Measurements from ENCODE around the gene COL27A1. TPM values are rescaled to one million over a fixed set of nuclear protein-coding genes. Genes with fewer than 3 reads are reported as not detected.
"Not testable (repeated sequence)": the region's sequence is repeated elsewhere in the genome, so short reads cannot be mapped to it uniquely, and the experiment has no call there.

COL27A1 gene
- total RNA-seq, 2 experiments from 2014 or later: 8.4 to 9.7 TPM

DNA sequence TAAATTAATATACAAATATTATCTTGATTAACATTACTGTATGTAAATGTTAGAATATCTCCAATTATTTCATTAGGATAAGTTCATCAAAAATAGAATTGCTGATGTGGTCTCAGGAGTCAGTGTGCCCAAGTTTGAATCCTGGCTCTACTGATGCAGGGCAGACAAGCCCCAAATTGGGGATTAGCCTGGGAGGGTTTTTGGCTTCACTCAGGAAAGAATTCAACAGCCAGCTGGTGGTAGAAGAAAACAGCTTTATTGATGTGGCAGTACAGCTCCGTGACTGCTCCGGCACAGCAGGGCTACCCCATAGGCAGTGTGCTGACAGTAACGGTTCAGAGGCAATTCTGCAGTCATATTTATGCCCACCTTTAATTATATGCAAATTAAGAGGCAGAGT, 32.5 kb downstream of the COL27A1 start:
- ChIA-PET CTCF (interaction anchor here (1.2 to 2.2 kb wide), 2 partner anchors 80 to 103 kb away, joined by 4 to 7 read pairs; no protein-coding TSS in a partner anchor), POLR2A (interaction anchor here (0.7 to 1.0 kb wide), 2 partner anchors 24 to 48 kb away, joined by 3 read pairs; no protein-coding TSS in a partner anchor)
- no peaks in the 10 kb centered on the region for H3K27me3 Mint-ChIP-seq
- peaks cover 6% of the 10 kb centered on the region for H3K9me3 Mint-ChIP-seq
- no peaks in the 10 kb centered on the region for H3K4me1 Mint-ChIP-seq (ENCODE audit: low read depth)
- H3K4me3 Mint-ChIP-seq: no peak overlapping the region
- DNase-seq: no peak
- H3K36me3 Mint-ChIP-seq (ENCODE audit: low read depth): no peaks in the 10 kb centered on the region
- no peak overlapping the region for H3K27ac Mint-ChIP-seq
- no peak for ATAC-seq
- intact Hi-C loops (cut with micrococcal nuclease): no loop called here
- TF ChIP-seq, protein P1, sequence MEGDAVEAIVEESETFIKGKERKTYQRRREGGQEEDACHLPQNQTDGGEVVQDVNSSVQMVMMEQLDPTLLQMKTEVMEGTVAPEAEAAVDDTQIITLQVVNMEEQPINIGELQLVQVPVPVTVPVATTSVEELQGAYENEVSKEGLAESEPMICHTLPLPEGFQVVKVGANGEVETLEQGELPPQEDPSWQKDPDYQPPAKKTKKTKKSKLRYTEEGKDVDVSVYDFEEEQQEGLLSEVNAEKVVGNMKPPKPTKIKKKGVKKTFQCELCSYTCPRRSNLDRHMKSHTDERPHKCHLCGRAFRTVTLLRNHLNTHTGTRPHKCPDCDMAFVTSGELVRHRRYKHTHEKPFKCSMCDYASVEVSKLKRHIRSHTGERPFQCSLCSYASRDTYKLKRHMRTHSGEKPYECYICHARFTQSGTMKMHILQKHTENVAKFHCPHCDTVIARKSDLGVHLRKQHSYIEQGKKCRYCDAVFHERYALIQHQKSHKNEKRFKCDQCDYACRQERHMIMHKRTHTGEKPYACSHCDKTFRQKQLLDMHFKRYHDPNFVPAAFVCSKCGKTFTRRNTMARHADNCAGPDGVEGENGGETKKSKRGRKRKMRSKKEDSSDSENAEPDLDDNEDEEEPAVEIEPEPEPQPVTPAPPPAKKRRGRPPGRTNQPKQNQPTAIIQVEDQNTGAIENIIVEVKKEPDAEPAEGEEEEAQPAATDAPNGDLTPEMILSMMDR (IDR thresholded peaks at IDR 0.05): no peak

DNA sequence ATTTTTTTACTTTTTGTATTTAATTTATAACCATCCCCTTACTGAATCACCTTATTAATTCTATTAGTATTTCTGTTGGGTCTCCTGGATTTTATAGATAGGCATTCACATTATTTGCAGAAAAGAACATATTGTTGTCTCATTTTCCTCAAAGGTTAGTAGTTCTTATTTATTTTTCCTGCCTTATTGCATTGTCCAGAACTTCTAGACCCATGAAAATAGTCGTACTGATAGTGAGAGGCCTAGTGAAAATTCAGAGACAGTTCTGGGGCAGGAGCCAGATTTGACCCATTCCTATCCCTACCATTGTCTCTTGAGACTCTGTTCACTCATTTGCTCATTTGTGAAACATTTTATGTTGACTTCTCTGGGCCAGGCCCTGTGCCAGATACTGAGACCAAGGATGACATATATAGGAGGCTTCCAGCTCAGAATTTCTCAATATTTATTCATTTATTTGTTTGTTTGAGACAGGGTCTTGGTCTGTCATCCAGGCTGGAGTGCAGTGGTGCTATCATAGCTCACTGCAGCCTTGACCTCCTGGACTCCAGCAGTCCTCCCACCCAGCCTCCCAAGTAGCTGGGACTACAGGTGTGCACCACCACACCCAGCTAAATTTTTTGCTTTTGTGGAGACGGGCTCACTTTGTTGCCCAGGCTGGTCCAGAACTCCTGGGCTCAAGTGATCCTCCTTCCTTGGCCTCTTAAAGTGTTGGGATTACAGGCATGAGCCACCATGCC, 34.7 kb downstream of the COL27A1 start:
- CTCF ChIA-PET: interaction anchor here (1.1 kb wide), 1 partner anchor 101 kb away, joined by 3 read pairs; no protein-coding TSS in a partner anchor
- intact Hi-C loops (cut with micrococcal nuclease): no loop called here

DNA sequence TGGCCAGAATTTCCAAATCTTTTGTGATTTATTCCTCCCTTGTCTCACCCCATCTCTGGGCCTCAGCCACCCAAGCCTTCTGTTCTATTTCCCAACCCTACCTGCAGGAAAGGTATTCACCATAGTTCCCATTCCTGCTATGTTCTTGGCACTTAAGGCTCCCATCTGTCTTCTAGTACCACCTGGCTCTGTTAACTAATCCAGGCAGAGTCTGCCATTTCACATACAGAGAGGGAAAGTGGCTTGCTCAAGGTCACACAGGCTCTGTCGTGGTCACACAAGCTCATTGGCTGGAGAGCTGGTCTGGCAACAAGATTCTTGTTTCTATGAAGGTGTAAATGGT, 35.2 kb downstream of the COL27A1 start:
- intact Hi-C loops (cut with micrococcal nuclease): no loop called here
- Mint-ChIP-seq H3K4me1 (ENCODE audit: low read depth) (no peaks in the 10 kb centered on the region), H3K27me3 (peaks cover 4% of the 10 kb centered on the region), H3K4me3 (no peak overlapping the region), H3K36me3 (ENCODE audit: low read depth) (no peaks in the 10 kb centered on the region), H3K27ac (no peak overlapping the region), H3K9me3 (peaks cover 6% of the 10 kb centered on the region)
- TF ChIP-seq, protein P1 (IDR thresholded peaks at IDR 0.05): no peak
- ATAC-seq: no peak
- DNase-seq: no peak
- ChIA-PET CTCF (no interaction called here), POLR2A (no interaction called here)

More for the DNA sequence above, 34.7 kb downstream of the COL27A1 start:
- no peak overlapping the region for H3K4me3 Mint-ChIP-seq
- DNase-seq: no peak
- H3K9me3 Mint-ChIP-seq: peaks cover 6% of the 10 kb centered on the region
- POLR2A ChIA-PET: no interaction called here
- no peak overlapping the region for H3K27ac Mint-ChIP-seq
- no peaks in the 10 kb centered on the region for H3K36me3 Mint-ChIP-seq (ENCODE audit: low read depth)
- no peak for ATAC-seq
- no peaks in the 10 kb centered on the region for H3K4me1 Mint-ChIP-seq (ENCODE audit: low read depth)
- TF ChIP-seq, protein P1 (IDR thresholded peaks at IDR 0.05): no peak
- peaks cover 4% of the 10 kb centered on the region for H3K27me3 Mint-ChIP-seq

DNA sequence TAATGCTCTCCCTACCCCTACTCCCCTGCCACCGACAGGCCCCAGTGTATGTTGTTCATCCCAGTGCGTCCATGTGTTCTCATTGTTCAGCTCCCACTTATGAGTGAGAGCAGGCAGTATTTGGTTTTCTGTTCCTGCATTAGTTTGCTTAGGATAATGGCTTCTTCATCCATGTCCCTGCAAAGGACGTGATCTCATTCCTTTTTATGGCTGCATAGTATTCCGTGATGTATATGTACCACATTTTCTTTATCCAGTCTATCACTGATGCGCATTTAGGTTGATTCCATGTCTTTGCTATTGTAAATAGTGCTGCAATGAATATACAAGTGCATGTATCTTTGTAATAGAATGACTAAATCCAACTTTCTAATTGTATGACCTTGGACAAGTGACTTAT, 36.1 kb downstream of the COL27A1 start:
- H3K27ac Mint-ChIP-seq; H3K36me3 Mint-ChIP-seq (ENCODE audit: low read depth); DNase-seq; ATAC-seq; H3K27me3 Mint-ChIP-seq; CTCF ChIA-PET; H3K9me3 Mint-ChIP-seq; H3K4me3 Mint-ChIP-seq; H3K4me1 Mint-ChIP-seq (ENCODE audit: low read depth); intact Hi-C loops (cut with micrococcal nuclease); POLR2A ChIA-PET: not testable (repeated sequence)

DNA sequence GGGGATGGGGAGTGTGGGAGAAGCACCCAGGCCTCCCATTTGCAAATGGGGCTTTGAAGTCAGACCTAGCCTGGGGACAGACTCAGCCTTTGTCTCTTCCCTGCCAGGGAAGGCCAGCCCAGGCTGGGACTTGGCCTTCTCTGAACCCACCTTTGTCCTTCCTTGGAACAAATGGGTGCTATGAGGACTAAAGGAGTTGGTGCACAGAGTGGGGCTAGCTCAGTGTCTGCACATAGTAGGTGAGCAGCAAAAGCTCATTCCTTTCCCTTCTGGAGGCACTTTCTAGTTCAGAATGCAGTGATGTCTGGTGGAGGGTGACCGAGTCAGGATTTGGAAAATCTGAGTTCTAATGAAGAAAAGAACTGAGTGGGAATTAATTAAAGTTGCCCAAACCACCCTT, 37.2 kb downstream of the COL27A1 start:
- ATAC-seq (no peak), DNase-seq (no peak)
- H3K27me3 Mint-ChIP-seq: peaks cover 4% of the 10 kb centered on the region
- TF ChIP-seq, protein P1 (IDR thresholded peaks at IDR 0.05): no peak
- H3K9me3 Mint-ChIP-seq: peaks cover 6% of the 10 kb centered on the region
- H3K4me3 Mint-ChIP-seq: no peak overlapping the region
- H3K4me1 Mint-ChIP-seq (ENCODE audit: low read depth): no peaks in the 10 kb centered on the region
- no peak overlapping the region for H3K27ac Mint-ChIP-seq
- POLR2A ChIA-PET: no interaction called here
- intact Hi-C loops (cut with micrococcal nuclease): no loop called here
- H3K36me3 Mint-ChIP-seq (ENCODE audit: low read depth): no peaks in the 10 kb centered on the region
- CTCF ChIA-PET: no interaction called here
